Endothelial cell of umbilical vein (primary cell): ENCODE data around the gene MYMK.

Source experiments
- CTCF ChIP-seq, 2 donors: IDR thresholded peaks; 1 replicate in 1 of 2; 2 replicates in 1 of 2; pipeline ENCODE4 v1.5.1; 2011; ENCODE audit warnings: low read length in 2 of 2, mild to moderate bottlenecking in 2 of 2, moderate library complexity in 2 of 2, control low read depth in 1 of 2, inconsistent platforms in 1 of 2, low read depth in 1 of 2; ENCODE audit not compliant: insufficient read depth in 1 of 2; ENCODE audit errors: extremely low read depth in 1 of 2
- EZH2 ChIP-seq: IDR thresholded peaks from 2 replicates; pipeline ENCODE4 v1.6.1; 2012; ENCODE audit warnings: borderline replicate concordance, low read depth, mild to moderate bottlenecking, moderate library complexity, low read length, inconsistent platforms; ENCODE audit not compliant: severe bottlenecking
- FOS ChIP-seq: IDR thresholded peaks from 2 replicates; pipeline ENCODE4 v1.6.1; 2011; ENCODE audit warnings: mild to moderate bottlenecking, low read length, moderate library complexity, borderline replicate concordance; ENCODE audit not compliant: insufficient read depth
- GATA2 ChIP-seq: IDR thresholded peaks from 2 replicates; pipeline ENCODE4 v1.7.0; 2011; ENCODE audit warnings: low read depth, mild to moderate bottlenecking, moderate library complexity, mixed read lengths, low read length; ENCODE audit not compliant: insufficient read length, insufficient read depth
- POLR2A ChIP-seq: IDR thresholded peaks from 2 replicates; pipeline ENCODE4 v1.6.1; 2012; ENCODE audit warnings: low read depth, mild to moderate bottlenecking, control low read depth, low read length
- POLR2AphosphoS5 ChIP-seq: IDR thresholded peaks from 2 replicates; pipeline ENCODE4 v1.6.1; 2012; ENCODE audit warnings: low read depth, mild to moderate bottlenecking, control low read depth, low read length, moderate library complexity; ENCODE audit not compliant: insufficient read depth
- TF ChIP-seq, protein P1 (sequence below): IDR thresholded peaks from 2 replicates; pipeline ENCODE4 v1.6.1; 2011; ENCODE audit not compliant: insufficient read depth, insufficient read length

GRCh38 chr9:133488686-133489252 lies 36.0 kb downstream of the MYMK start:
- TF ChIP-seq POLR2A (no peak), CTCF (IDR thresholded peaks at IDR 0.05; ENCODE audit: extremely low read depth in 1 of 2, insufficient read depth in 1 of 2, low read depth in 1 of 2, low read length in 2 of 2) (no peak), FOS (no peak), EZH2 (no peak), POLR2AphosphoS5 (no peak), GATA2 (no peak)
- TF ChIP-seq, protein P1, sequence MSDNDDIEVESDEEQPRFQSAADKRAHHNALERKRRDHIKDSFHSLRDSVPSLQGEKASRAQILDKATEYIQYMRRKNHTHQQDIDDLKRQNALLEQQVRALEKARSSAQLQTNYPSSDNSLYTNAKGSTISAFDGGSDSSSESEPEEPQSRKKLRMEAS: no peak
